ENCODE results near the gene MROH2A.
A peak's percentile ranks its signal among the peaks of the same experiment; 100 is the strongest.

The MROH2A gene

GRCh38 chr2:233824373-233824772 is 46.2 kb downstream of the MROH2A start:
- DNase-seq (ENCODE audit: low spot score), result no peak
- no peaks in the 10 kb centered on the region for H3K9me3 ChIP-seq (ENCODE audit: severe bottlenecking)
- H3K4me3 ChIP-seq (ENCODE audit: severe bottlenecking), result no peak overlapping the region
- H3K27ac ChIP-seq (ENCODE audit: poor library complexity, severe bottlenecking), result no peak overlapping the region
- H3K4me1 ChIP-seq (ENCODE audit: insufficient read depth, poor library complexity, severe bottlenecking), result no peaks in the 10 kb centered on the region
- TF ChIP-seq CTCF (IDR thresholded peaks at IDR 0.05; ENCODE audit: poor library complexity, severe bottlenecking), result no peak
- no peak for ATAC-seq (ENCODE audit: low read depth)
- no peaks in the 10 kb centered on the region for H3K36me3 ChIP-seq (ENCODE audit: low read depth)
- H3K27me3 ChIP-seq (ENCODE audit: insufficient read depth, poor library complexity, severe bottlenecking), result no peaks in the 10 kb centered on the region

- Histone ChIP-seq H3K36me3 (ENCODE audit: low read depth) (no peaks in the 10 kb centered on the region), H3K9me3 (ENCODE audit: severe bottlenecking) (no peaks in the 10 kb centered on the region), H3K27me3 (ENCODE audit: insufficient read depth, poor library complexity, severe bottlenecking) (no peaks in the 10 kb centered on the region), H3K4me3 (ENCODE audit: severe bottlenecking) (no peak overlapping the region), H3K4me1 (ENCODE audit: insufficient read depth, poor library complexity, severe bottlenecking) (no peaks in the 10 kb centered on the region), H3K27ac (ENCODE audit: poor library complexity, severe bottlenecking) (no peak overlapping the region)
- peak; percentile 38 for DNase-seq (ENCODE audit: low spot score)
- TF ChIP-seq CTCF (IDR thresholded peaks at IDR 0.05; ENCODE audit: poor library complexity, severe bottlenecking), result no peak
- no peak for ATAC-seq (ENCODE audit: low read depth)
These were observed 50.5 kb downstream of the MROH2A start for GRCh38 chr2:233828546-233829192.

GRCh38 chr2:233829193-233830110 is 51.3 kb downstream of the MROH2A start:
- H3K9me3 ChIP-seq (ENCODE audit: severe bottlenecking), result no peaks in the 10 kb centered on the region
- no peaks in the 10 kb centered on the region for H3K4me1 ChIP-seq (ENCODE audit: insufficient read depth, poor library complexity, severe bottlenecking)
- no peak for TF ChIP-seq CTCF (IDR thresholded peaks at IDR 0.05; ENCODE audit: poor library complexity, severe bottlenecking)
- no peaks in the 10 kb centered on the region for H3K27me3 ChIP-seq (ENCODE audit: insufficient read depth, poor library complexity, severe bottlenecking)
- ATAC-seq (ENCODE audit: low read depth) (no peak), DNase-seq (ENCODE audit: low spot score) (peak; percentile 30)
- H3K36me3 ChIP-seq (ENCODE audit: low read depth), result peaks cover 2% of the 10 kb centered on the region; the same call in 1 of the 2 replicates
- no peak overlapping the region for H3K27ac ChIP-seq (ENCODE audit: poor library complexity, severe bottlenecking)
- H3K4me3 ChIP-seq (ENCODE audit: severe bottlenecking), result no peak overlapping the region

- no peak overlapping the region for H3K27ac ChIP-seq (ENCODE audit: poor library complexity, severe bottlenecking)
- H3K4me3 ChIP-seq (ENCODE audit: severe bottlenecking), result no peak overlapping the region
These were observed 52.1 kb downstream of the MROH2A start for GRCh38 chr2:233830111-233830802.

More at GRCh38 chr2:233830111-233830802, 52.1 kb downstream of the MROH2A start:
- H3K36me3 ChIP-seq (ENCODE audit: low read depth), result peaks cover 10% of the 10 kb centered on the region
- H3K27me3 ChIP-seq (ENCODE audit: insufficient read depth, poor library complexity, severe bottlenecking), result no peaks in the 10 kb centered on the region
- no peaks in the 10 kb centered on the region for H3K4me1 ChIP-seq (ENCODE audit: insufficient read depth, poor library complexity, severe bottlenecking)
- ATAC-seq (ENCODE audit: low read depth), result no peak
- no peak for DNase-seq (ENCODE audit: low spot score)
- no peaks in the 10 kb centered on the region for H3K9me3 ChIP-seq (ENCODE audit: severe bottlenecking)
- TF ChIP-seq CTCF (IDR thresholded peaks at IDR 0.05; ENCODE audit: poor library complexity, severe bottlenecking), result no peak
